K562 (cell line): ENCODE measurements around the gene POLR3E. TPM values are rescaled to one million over a fixed set of nuclear protein-coding genes. Genes with fewer than 3 reads are reported as not detected.

Source experiments
- ATF7 ChIP-seq: fragments of 450-650 bp; IDR thresholded peaks from 2 replicates; pipeline ENCODE4 v1.7.1; 2014; ENCODE audit warnings: mild to moderate bottlenecking, moderate library complexity
- BRD9 ChIP-seq: fragments of 450-650 bp; IDR thresholded peaks from 2 replicates; pipeline ENCODE4 v1.6.1; 2018; ENCODE audit warnings: low read depth; ENCODE audit not compliant: partially characterized antibody
- CEBPB ChIP-seq: fragments of 450-650 bp; IDR thresholded peaks from 2 replicates; pipeline ENCODE4 v1.6.1; 2016; ENCODE audit warnings: missing genetic modification characterization, missing compliant biosample characterization
- ELF1 ChIP-seq: fragments of 200-800 bp; sonication (Bioruptor generic); IDR thresholded peaks from 2 replicates; pipeline ENCODE4 v1.6.1; 2016; ENCODE audit warnings: missing genetic modification characterization, missing compliant biosample characterization
- ETS2 ChIP-seq: IDR thresholded peaks from 2 replicates; pipeline ENCODE4 v1.6.1; 2016; ENCODE audit warnings: borderline replicate concordance, missing genetic modification characterization, mild to moderate bottlenecking, moderate library complexity, missing compliant biosample characterization; ENCODE audit not compliant: poor library complexity, severe bottlenecking
- KDM1A ChIP-seq, 2 experiments: fragments of 450-650 bp; IDR thresholded peaks; 2 replicates each; pipeline ENCODE4 v1.6.1; 2016; ENCODE audit warnings: mild to moderate bottlenecking in 2 of 2
- NONO ChIP-seq, 2 experiments: fragments of 200-400 bp in 1 of 2; fragments of 450-650 bp in 1 of 2; formaldehyde crosslinking in 1 of 2; IDR thresholded peaks; 2 replicates each; pipeline ENCODE4 v1.6.1; 2017; ENCODE audit warnings: low read depth in 2 of 2, mild to moderate bottlenecking in 2 of 2, moderate library complexity in 2 of 2, low read length in 1 of 2
- PHF8 ChIP-seq: fragments of 200-600 bp; sonication (generic); IDR thresholded peaks from 2 replicates; pipeline ENCODE4 v1.6.1; 2012; ENCODE audit warnings: mixed run types, mild to moderate bottlenecking, inconsistent platforms, low read length, moderate library complexity, borderline replicate concordance
- POLR2A ChIP-seq: fragments of 450-650 bp; conservative IDR thresholded peaks from 2 replicates; pipeline ENCODE4 v1.6.1; 2016
- POLR2B ChIP-seq: fragments of 450-650 bp; IDR thresholded peaks from 2 replicates; pipeline ENCODE4 v1.6.1; 2018; ENCODE audit warnings: low read depth; ENCODE audit not compliant: partially characterized antibody
- POLR2G ChIP-seq: fragments of 200-400 bp; formaldehyde crosslinking; IDR thresholded peaks from 2 replicates; pipeline ENCODE4 v1.6.1; 2017; ENCODE audit warnings: low read depth, mild to moderate bottlenecking, antibody characterized with exemption, low read length, moderate library complexity
- RAD21 ChIP-seq, 2 experiments: fragments of 250-450 bp in 1 of 2; fragments of 450-650 bp in 1 of 2; sonication (Bioruptor Pico) in 1 of 2; formaldehyde crosslinking in 1 of 2; IDR thresholded peaks in 1 of 2; conservative IDR thresholded peaks in 1 of 2; 2 replicates each; pipeline versions ENCODE4 v1.4.0 to v1.8.0; 2020 to 2022; ENCODE audit warnings: mild to moderate bottlenecking in 2 of 2, moderate library complexity in 1 of 2
- SAFB ChIP-seq: fragments of 200-400 bp; formaldehyde crosslinking; IDR thresholded peaks from 2 replicates; pipeline ENCODE4 v1.6.1; 2017; ENCODE audit warnings: low read depth, low read length, borderline replicate concordance
- TAL1 ChIP-seq: fragments of 450-650 bp; IDR thresholded peaks from 2 replicates; pipeline ENCODE4 v1.6.1; 2016; ENCODE audit warnings: mild to moderate bottlenecking
- TRIM28 ChIP-seq: fragments of 450-650 bp; IDR thresholded peaks from 2 replicates; pipeline ENCODE4 v1.6.1; 2017
- YBX1 ChIP-seq: fragments of 450-650 bp; IDR thresholded peaks from 2 replicates; pipeline ENCODE4 v1.7.1; 2016; ENCODE audit warnings: mild to moderate bottlenecking
- polyA plus RNA-seq, 8 experiments: library from polyadenylated mRNA; depleted of rRNA in 4 of 8; stranded (reverse) in 5 of 8; unstranded in 3 of 8; fragments of >200 nt; fragmentation: Nextera tagmentation in 2 of 8; fragmentation: Illumina TruSeq in 1 of 8; extraction: Ambion mirVana in 2 of 8; extraction: Trizol in 1 of 8; gene quantifications; 2 replicates each; pipeline versions ENCODE4 v1.2.1 to v1.2.3, GENCODE V29; 2011 to 2014; ENCODE audit warnings: inconsistent platforms in 1 of 8, missing spikeins in 1 of 8
- total RNA-seq, 7 experiments: library from RNA; depleted of rRNA in 6 of 7; stranded (reverse); fragments of >200 nt in 6 of 7; fragmentation: Illumina TruSeq in 2 of 7; extraction: Trizol in 2 of 7; gene quantifications; 2 replicates each; pipeline versions ENCODE4 v1.2.1 to v1.2.3, GENCODE V29; 2011 to 2021; ENCODE audit warnings: low replicate concordance in 1 of 7
- TF ChIP-seq, protein P1 (sequence below): fragments of 200-800 bp; sonication (Bioruptor generic); IDR thresholded peaks from 2 replicates; pipeline ENCODE4 v1.6.1; 2017; ENCODE audit warnings: missing genetic modification characterization, missing compliant biosample characterization
- TF ChIP-seq, protein P2 (sequence below): fragments of 250-450 bp; sonication (Bioruptor Pico); IDR thresholded peaks from 2 replicates; pipeline ENCODE4 v1.9.0; 2021; ENCODE audit warnings: mild to moderate bottlenecking
- TF ChIP-seq, protein P3 (sequence below), 2 experiments: IDR thresholded peaks; 2 replicates each; pipeline ENCODE4 v1.6.1; 2011; ENCODE audit warnings: borderline replicate concordance in 1 of 2, control low read depth in 1 of 2, low read depth in 1 of 2, low read length in 1 of 2, mild to moderate bottlenecking in 1 of 2, mixed read lengths in 1 of 2, moderate library complexity in 1 of 2; ENCODE audit not compliant: insufficient read depth in 1 of 2, insufficient read length in 1 of 2, poor library complexity in 1 of 2, severe bottlenecking in 1 of 2; ENCODE audit errors: extremely low read depth in 1 of 2
- TF ChIP-seq, protein P4 (sequence below): fragments of 250-450 bp; sonication (Bioruptor Pico); IDR thresholded peaks from 2 replicates; pipeline ENCODE4 v1.5.1; 2021; ENCODE audit warnings: mild to moderate bottlenecking
- TF ChIP-seq, protein P5 (sequence below): sonication (generic); formaldehyde crosslinking; IDR thresholded peaks from 2 replicates; pipeline ENCODE4 v1.8.1; 2023; ENCODE audit warnings: mild to moderate bottlenecking, missing genetic modification reagents

POLR3E gene
- total and polyA plus RNA-seq, 9 of the 15 experiments (the other 6 are each of a cell fraction or from before 2014, with no cell fraction given) = 17.7 to 151 (median 82.6) TPM

DNA sequence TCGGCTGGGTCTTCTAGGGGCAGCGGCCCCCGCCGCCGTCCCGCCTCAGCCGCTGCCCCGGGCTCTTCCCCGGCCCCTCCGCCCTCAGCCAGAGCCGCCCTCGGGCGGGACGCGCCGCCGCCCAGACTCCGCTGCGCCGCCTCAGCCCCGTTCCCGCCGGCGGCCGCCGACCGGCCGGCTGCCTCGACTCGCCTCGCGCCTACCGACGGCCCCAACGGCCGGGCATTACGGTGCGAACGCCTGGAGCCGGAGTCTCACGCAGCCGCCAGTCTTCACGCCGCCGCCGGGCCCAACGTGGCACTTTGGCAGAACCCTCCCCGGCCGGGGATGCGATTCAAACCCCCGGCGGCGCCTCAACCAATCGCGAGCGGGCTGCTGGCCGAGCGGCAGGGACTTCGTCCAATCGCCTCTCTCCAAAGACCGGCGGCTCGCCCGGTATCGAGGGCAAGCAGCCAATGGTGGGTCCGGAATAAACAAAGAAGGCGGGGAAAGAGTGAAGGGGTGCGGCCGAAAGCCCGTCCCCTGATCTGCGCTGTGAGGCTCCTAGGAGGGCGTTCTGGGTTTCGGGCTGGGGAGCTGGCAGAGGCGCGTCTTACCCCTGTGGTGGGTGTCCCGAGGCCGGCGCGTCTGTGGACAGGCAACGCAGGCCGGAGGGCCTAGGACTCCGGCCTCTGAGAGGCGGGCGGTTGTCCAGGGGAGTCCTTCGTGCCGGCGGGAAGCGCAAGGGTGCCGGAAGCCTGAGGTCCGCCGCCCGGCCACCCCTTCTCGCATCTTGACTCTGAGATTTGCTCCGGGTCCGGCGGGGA, 77.3 kb downstream of the POLR3E start, which contains the start of gene CDR2 (continued):
- peak; percentile 39 for TF ChIP-seq POLR2B
- peak; percentile 65; the same call in 1 of the 2 replicates for TF ChIP-seq ATF7
- TF ChIP-seq, protein P1, sequence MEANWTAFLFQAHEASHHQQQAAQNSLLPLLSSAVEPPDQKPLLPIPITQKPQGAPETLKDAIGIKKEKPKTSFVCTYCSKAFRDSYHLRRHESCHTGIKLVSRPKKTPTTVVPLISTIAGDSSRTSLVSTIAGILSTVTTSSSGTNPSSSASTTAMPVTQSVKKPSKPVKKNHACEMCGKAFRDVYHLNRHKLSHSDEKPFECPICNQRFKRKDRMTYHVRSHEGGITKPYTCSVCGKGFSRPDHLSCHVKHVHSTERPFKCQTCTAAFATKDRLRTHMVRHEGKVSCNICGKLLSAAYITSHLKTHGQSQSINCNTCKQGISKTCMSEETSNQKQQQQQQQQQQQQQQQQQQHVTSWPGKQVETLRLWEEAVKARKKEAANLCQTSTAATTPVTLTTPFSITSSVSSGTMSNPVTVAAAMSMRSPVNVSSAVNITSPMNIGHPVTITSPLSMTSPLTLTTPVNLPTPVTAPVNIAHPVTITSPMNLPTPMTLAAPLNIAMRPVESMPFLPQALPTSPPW (CRISPR knock-in tag) = peak; percentile 80
- no peak for TF ChIP-seq RAD21 (CRISPR knock-in tag; conservative IDR thresholded peaks at IDR 0.05 in 1 of 2, IDR thresholded peaks at IDR 0.05 in 1 of 2)
- TF ChIP-seq, protein P2, sequence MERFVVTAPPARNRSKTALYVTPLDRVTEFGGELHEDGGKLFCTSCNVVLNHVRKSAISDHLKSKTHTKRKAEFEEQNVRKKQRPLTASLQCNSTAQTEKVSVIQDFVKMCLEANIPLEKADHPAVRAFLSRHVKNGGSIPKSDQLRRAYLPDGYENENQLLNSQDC (CRISPR knock-in tag) = no peak; the same call in 1 of the 2 replicates
- TF ChIP-seq POLR2A = peak; percentile 79
- TF ChIP-seq, protein P3, sequence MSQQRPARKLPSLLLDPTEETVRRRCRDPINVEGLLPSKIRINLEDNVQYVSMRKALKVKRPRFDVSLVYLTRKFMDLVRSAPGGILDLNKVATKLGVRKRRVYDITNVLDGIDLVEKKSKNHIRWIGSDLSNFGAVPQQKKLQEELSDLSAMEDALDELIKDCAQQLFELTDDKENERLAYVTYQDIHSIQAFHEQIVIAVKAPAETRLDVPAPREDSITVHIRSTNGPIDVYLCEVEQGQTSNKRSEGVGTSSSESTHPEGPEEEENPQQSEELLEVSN (IDR thresholded peaks at IDR 0.05; ENCODE audit: borderline replicate concordance in 1 of 2, extremely low read depth in 1 of 2, insufficient read depth in 1 of 2, insufficient read length in 1 of 2, low read depth in 1 of 2, low read length in 1 of 2, poor library complexity in 1 of 2, severe bottlenecking in 1 of 2) = peak; percentile 47 to 80
- no peak for TF ChIP-seq CEBPB
- TF ChIP-seq, protein P4, sequence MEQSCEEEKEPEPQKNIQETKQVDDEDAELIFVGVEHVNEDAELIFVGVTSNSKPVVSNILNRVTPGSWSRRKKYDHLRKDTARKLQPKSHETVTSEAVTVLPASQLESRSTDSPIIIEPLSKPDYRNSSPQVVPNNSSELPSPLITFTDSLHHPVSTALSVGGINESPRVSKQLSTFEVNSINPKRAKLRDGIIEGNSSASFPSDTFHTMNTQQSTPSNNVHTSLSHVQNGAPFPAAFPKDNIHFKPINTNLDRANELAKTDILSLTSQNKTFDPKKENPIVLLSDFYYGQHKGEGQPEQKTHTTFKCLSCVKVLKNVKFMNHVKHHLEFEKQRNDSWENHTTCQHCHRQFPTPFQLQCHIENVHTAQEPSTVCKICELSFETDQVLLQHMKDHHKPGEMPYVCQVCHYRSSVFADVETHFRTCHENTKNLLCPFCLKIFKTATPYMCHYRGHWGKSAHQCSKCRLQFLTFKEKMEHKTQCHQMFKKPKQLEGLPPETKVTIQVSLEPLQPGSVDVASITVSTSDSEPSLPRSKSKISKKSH = no peak
- TF ChIP-seq SAFB = no peak
- no peak for TF ChIP-seq YBX1
- TF ChIP-seq POLR2G = peak; percentile 98
- TF ChIP-seq PHF8 = peak; percentile 89; the same call in 1 of the 2 replicates
- TF ChIP-seq NONO (IDR thresholded peaks at IDR 0.05; ENCODE audit: low read depth in 2 of 2, low read length in 1 of 2) = peak; percentile 25 to 91; a peak in 2 of 4 replicates
- TF ChIP-seq BRD9 = no peak
- TF ChIP-seq, protein P5, sequence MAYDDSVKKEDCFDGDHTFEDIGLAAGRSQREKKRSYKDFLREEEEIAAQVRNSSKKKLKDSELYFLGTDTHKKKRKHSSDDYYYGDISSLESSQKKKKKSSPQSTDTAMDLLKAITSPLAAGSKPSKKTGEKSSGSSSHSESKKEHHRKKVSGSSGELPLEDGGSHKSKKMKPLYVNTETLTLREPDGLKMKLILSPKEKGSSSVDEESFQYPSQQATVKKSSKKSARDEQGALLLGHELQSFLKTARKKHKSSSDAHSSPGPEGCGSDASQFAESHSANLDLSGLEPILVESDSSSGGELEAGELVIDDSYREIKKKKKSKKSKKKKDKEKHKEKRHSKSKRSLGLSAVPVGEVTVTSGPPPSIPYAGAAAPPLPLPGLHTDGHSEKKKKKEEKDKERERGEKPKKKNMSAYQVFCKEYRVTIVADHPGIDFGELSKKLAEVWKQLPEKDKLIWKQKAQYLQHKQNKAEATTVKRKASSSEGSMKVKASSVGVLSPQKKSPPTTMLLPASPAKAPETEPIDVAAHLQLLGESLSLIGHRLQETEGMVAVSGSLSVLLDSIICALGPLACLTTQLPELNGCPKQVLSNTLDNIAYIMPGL = no peak
- no peak for TF ChIP-seq ETS2 (tag)
- TF ChIP-seq ELF1 = no peak
- no peak for TF ChIP-seq KDM1A (IDR thresholded peaks at IDR 0.05)
- no peak for TF ChIP-seq TAL1
- TF ChIP-seq TRIM28 = no peak
